Omental fat pad (tissue), 4 donors: ENCODE data around the gene ARHGAP24. TPM values are rescaled to one million over a fixed set of nuclear protein-coding genes. Genes with fewer than 3 reads are reported as not detected.

Experiments
- ATAC-seq: fragments of 150-250 bp; one replicate; pipeline ENCODE4 v1.9.1; 2016; ENCODE audit warnings: mild to moderate bottlenecking, moderate library complexity; ENCODE audit not compliant: low FRiP score
- DNase-seq: peaks from one replicate; pipeline ENCODE4 v3.0.0-alpha.2; 2019; ENCODE audit warnings: low spot score
- CTCF ChIP-seq, 3 donors: fragments of 450-650 bp; IDR thresholded peaks; one replicate each; pipeline ENCODE4 v1.5.1; 2016 to 2017; ENCODE audit warnings: antibody characterized with exemption in 3 of 3, mild to moderate bottlenecking in 3 of 3, moderate library complexity in 2 of 3
- total RNA-seq, 4 donors: library from RNA; depleted of rRNA; stranded (reverse); fragments of >200 nt; gene quantifications; one replicate each; pipeline ENCODE4 v1.1.0, GENCODE V29; 2016

The ARHGAP24 gene
- total RNA-seq, 4 donors from 2014 or later: 42.3 to 57.2 (median 52.8) TPM

- ATAC-seq (no peak), DNase-seq (no peak)
- no peak for TF ChIP-seq CTCF (IDR thresholded peaks at IDR 0.05)
These were observed 519.6 kb downstream of the ARHGAP24 start for GRCh38 chr4:85994576-85994975.

GRCh38 chr4:85995361-85995760, 520.4 kb downstream of the ARHGAP24 start:
- no peak for TF ChIP-seq CTCF (IDR thresholded peaks at IDR 0.05)
- DNase-seq (no peak), ATAC-seq (no peak)

- TF ChIP-seq CTCF (IDR thresholded peaks at IDR 0.05): no peak
- DNase-seq: no peak
- ATAC-seq: no peak
These were observed 526.6 kb downstream of the ARHGAP24 start for GRCh38 chr4:86001591-86001990.

GRCh38 chr4:86004030-86004429, 529.1 kb downstream of the ARHGAP24 start:
- TF ChIP-seq CTCF (IDR thresholded peaks at IDR 0.05): no peak
- DNase-seq (no peak), ATAC-seq (no peak)

- ATAC-seq: no peak
- DNase-seq: no peak
- TF ChIP-seq CTCF (IDR thresholded peaks at IDR 0.05): no peak
These were observed 531.1 kb downstream of the ARHGAP24 start for GRCh38 chr4:86006057-86006456.

GRCh38 chr4:86007042-86007441, 532.1 kb downstream of the ARHGAP24 start:
- ATAC-seq (no peak), DNase-seq (no peak)

More at GRCh38 chr4:86007042-86007441, 532.1 kb downstream of the ARHGAP24 start:
- TF ChIP-seq CTCF (IDR thresholded peaks at IDR 0.05): no peak
